ENCODE measurements around the gene KNCN.
A peak's percentile ranks its signal among the peaks of the same experiment; 100 is the strongest.

Gene KNCN

GRCh38 chr1:46543761-46544560, 7.5 kb downstream of the KNCN start:
- DNase-seq: no peak

DNA sequence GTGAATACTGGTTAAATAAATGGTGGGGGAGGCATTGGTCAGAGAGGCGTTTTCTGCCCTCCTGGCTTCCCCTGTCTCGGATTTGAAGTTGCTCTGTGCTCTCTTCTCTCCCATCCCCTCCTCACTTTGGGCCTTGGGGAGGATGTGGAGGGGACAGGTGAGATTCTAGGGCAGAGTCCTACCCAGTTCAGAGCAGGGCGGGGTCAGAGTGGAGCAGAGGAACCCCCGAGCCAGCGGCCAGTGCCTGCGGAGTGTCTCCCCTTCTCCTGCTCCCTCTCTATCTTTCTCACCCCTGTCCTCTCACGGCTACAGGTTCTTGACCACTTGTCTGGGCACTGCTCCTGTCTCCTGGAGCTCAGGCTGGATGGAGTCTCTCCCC, 8.1 kb downstream of the KNCN start:
- no peak for DNase-seq

GRCh38 chr1:46539972-46540371, 11.5 kb downstream of the KNCN start:
- DNase-seq: peak in 2 of 4 experiments; percentile 37 to 40

GRCh38 chr1:46538147-46538546, 13.3 kb downstream of the KNCN start:
- DNase-seq: no peak

- no peak for DNase-seq
These were observed 13.8 kb downstream of the KNCN start for GRCh38 chr1:46537651-46538050.

GRCh38 chr1:46536527-46536926, 14.9 kb downstream of the KNCN start:
- DNase-seq: no peak

GRCh38 chr1:46535063-46535462, 16.4 kb downstream of the KNCN start:
- DNase-seq: peak; percentile 43 to 68 (median 59)

DNA sequence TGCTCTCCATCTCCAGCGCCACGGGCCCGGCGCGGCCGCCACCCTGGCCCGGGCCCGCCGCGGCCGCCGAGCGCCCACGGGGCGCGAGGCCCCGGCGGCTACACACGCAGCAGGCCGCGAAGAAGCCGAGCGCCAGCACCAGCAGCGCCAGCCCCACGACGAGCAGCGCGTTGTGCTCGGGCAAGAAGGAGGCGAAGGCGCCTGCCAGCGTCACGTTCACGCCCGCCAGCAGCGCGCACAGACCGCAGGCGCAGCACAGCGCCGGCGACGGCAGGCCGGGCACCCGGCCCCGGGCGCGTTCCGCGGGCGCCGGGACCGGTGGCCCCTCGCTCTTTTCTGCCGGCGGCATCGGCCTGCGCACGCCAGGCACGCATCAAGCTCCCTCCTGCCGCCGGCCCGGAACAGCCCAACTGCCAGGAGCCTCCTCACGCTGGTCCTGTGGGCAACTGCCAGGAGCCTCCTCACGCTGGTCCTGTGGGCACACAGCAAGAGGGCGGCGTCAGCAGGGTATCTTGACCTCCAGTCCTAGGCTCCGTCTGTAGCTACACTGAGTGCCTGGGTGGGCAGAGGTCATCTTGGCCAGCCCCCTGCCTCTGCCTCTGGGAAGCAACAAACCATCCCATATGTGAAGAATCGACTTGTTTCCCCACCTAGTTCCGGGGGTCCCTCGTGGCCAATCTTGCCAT, 18.1 kb downstream of the KNCN start:
- peak; percentile 23 to 66 (median 44) for DNase-seq

- DNase-seq: peak; percentile 59 to 87 (median 74)
These were observed 18.8 kb downstream of the KNCN start for GRCh38 chr1:46532498-46533178.

GRCh38 chr1:46532095-46532494, 19.4 kb downstream of the KNCN start:
- DNase-seq: no peak

GRCh38 chr1:46530791-46531409, 20.5 kb downstream of the KNCN start:
- DNase-seq: no peak

GRCh38 chr1:46530311-46530710, 21.1 kb downstream of the KNCN start:
- no peak for DNase-seq

DNA sequence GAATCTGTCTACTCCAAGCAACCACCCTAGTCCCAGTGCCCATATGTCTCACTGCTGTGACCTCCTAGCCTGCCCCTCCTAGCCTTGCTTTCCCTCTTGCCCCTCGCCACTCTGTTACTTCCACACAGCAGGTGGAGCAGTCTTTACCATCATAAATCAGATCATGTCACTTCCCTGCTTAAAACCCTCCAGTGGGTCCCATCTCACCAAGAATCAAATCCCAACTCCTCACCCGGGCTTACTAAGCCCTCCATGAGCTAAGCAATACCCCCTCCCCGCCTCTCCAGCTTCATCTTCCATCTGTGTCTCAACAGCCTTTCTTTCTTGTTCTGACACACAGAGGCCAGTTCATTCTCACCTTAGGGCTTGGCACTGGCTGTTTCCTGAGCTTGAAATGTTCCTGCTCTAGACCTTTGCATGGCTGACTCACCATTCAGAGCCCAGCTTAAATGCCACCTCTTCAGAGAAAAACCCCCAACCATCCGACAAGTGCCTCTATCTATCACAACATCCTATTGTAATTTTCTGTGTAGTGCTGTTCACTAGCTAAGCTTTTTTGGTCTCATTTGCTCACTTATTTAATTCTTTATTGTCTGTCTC, 22.3 kb downstream of the KNCN start:
- DNase-seq: no peak

GRCh38 chr1:46528297-46528955, 23.0 kb downstream of the KNCN start:
- DNase-seq: peak; percentile 28 to 36 (median 30)

DNA sequence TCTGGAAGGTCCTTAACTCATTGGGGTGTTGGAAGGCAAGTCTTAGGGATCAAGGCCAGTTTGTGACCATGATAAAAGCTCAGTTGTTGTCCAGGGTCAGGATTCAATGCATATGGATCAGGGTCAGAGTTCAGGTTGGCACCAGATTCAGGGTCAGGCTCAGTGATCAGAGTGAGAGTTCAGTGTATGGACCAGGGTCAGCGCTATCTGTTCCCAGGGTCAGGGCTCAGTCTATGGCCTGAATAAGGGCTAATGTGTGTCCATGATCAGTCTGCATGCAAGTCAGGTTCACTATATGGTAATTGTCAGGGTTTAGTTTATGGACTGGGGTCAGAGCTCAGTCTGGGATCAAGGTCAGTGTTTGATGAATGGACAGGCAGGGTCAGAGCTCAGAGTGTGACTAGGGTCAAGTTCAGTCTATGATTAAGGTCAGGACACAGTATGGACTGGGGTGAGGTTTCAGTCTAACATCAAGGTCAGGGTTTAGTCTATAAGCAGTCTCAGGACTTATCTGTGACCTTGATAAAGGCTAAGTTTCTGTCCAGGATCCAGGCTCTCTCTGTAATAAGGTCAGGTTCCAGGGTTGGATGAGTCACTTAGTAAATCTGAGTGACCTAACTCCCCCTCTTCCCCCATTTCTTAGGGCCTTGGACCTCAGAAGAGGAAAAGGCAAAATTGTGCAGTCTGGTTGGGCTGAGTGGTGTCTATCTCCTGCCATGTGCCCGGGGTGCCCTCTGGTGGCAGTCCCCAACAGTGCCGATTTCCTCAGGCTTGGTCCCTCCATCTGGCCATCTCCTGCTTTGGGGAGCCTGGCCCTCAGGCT, 23.8 kb downstream of the KNCN start:
- peak; percentile 89 to 92 (median 91) for DNase-seq

- no peak for DNase-seq
These were observed 24.7 kb downstream of the KNCN start for GRCh38 chr1:46526691-46527291.

- no peak for DNase-seq
These were observed 25.3 kb downstream of the KNCN start for GRCh38 chr1:46526013-46526690.

GRCh38 chr1:46525253-46525983, 26.0 kb downstream of the KNCN start:
- no peak for DNase-seq

- no peak for DNase-seq
These were observed 26.6 kb downstream of the KNCN start for GRCh38 chr1:46524843-46525242.

Data from suppressor macrophage (primary cell).